HG02763 (cell line): ENCODE data around the gene LPP.

ENCODE experiments used
- ATAC-seq: cut with Tn5 transposase; IDR thresholded peaks from one replicate; pipeline ENCODE4 v1.9.1; 2021; ENCODE audit warnings: mild to moderate bottlenecking, moderate library complexity; ENCODE audit not compliant: unreplicated experiment

LPP gene

GRCh38 chr3:188798556-188799145 lies 644.7 kb downstream of the LPP start:
- no peak for ATAC-seq

DNA sequence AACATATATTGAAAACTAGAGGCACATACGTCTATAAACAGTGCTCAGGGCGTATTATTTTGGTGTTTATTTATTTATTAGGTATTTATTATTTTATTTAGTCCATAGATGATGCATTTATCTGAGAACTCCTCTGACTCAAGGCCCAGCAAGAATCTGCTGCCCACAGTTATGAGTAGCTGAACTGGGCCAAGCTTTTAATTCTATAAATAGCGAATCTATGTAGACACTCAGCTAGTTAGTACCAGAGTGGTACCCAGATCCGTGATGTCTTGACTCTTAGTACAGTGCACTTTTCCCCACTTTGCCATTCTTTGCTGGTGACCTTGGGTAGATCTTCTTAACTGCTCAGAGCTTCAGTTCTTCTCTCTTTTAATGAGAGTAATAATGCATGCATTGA lies 647.4 kb downstream of the LPP start:
- no peak for ATAC-seq

DNA sequence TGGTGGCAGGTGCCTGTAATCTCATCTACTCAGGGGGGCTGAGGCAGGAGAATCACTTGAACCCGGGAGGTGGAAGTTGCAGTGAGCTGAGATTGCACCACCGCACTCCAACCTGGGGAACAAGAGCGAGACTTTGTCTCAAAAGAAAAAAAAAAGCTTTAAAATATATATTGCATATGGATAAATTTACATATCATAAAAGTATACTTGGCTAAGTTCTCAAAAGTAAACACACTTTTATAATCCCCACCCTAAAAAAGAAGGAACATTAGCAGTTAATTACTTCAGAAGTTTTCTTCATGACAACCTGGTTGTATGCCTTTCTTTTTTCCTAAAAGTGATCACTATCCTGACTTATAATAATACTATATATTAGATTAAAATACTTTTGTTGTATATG lies 648.7 kb downstream of the LPP start:
- ATAC-seq, result no peak

- ATAC-seq, result no peak
Observed at GRCh38 chr3:188807006-188807405, 653.0 kb downstream of the LPP start.

GRCh38 chr3:188812198-188812597 lies 658.2 kb downstream of the LPP start:
- no peak for ATAC-seq

DNA sequence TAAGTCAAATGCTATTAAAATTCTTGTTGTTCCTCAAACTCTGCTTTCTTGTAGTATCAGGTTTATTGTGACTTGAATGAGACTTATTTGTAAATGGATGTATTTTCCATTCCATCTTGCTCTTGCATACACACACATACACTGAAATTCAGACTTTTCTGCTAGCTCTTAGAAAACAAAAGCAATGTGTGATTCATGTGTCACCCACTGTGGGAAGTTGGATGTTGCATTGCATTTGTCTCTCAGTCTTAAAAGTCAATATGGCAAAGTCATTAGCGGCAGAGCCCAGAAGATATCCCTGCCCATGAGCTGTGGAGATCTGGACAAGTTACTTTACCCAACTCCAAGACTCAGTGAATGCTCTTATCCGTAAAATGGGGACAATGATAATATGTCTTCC lies 660.6 kb downstream of the LPP start:
- ATAC-seq, result no peak

- ATAC-seq, result no peak
Observed at GRCh38 chr3:188817103-188817934, 663.4 kb downstream of the LPP start.

DNA sequence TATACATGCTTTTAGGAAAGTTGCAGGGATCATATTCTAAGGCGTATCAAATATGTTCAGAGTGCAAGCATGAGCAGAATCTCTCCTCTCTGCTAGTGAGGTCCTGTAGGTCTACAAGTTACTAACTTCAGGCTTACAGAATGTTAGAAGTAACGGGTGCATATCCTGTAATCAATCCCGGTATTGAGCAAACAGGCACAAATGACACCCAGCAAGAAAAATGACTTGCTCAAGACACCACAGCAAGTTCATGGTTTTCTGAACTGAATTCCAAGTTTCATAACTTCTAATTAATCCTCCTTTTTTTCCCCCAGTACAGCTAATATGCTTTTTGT lies 663.9 kb downstream of the LPP start:
- no peak for ATAC-seq

- ATAC-seq, result no peak
Observed at GRCh38 chr3:188818282-188818681, 664.3 kb downstream of the LPP start.

GRCh38 chr3:188819939-188820338 lies 666.0 kb downstream of the LPP start:
- no peak for ATAC-seq

DNA sequence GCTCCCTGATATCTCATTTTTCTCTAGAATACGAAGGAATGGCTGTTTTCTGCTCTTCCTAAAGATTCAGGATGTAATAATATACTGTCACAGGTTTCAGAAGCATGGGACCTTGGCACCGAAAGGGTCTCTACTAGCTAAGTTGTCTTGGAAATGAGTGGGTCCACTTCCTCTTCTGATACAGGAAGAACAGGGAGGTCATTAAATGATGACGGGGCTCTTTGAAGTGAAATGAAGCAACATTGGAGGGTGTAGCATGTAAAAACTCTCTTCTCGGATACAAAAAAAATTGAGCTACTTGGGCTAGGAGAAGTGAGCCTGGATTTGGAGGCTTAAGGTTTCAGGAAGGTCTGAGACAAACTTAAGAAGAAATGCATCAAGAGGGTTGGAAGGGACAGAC lies 668.0 kb downstream of the LPP start:
- ATAC-seq, result no peak

- ATAC-seq, result no peak
Observed at GRCh38 chr3:188822411-188822810, 668.5 kb downstream of the LPP start.

- ATAC-seq, result no peak
Observed at GRCh38 chr3:188824566-188824965, 670.6 kb downstream of the LPP start.

DNA sequence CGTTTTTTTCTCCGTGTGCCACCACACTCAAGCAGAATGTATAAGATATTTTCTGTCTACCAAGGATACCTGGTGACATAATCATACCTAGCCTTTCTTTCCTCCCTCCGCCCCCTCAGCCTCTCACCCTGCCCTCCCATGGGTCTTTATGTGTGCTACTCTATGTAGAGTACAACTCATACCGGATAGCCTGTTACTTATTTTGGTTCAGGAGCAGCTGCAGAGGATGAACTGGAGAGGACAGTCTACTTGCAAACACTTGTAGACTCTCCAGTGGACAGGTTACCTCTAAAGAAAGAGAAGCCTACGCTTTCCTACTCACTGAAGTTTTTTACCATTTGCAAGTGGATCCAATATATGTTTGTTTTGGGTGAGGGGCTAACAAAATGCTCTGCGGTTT lies 671.9 kb downstream of the LPP start:
- no peak for ATAC-seq

DNA sequence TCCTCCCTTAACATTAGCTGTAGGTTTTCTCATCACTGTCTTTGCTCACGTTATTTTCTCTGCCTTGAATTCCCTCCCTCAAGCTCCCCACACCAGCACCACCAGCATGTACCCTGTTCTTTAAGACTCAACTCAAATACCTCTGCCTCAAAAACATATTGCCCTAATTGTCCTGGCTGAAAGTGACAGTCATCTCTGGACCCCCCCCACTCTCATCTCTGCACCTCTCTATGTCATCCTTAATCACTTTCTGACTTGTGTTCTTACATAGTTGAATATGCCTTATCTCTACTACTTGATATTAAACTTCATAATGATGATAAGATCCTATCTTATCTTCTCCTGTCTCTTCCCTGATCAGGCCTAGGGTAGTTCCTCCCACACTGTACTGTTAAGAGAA lies 672.6 kb downstream of the LPP start:
- ATAC-seq, result no peak

- ATAC-seq, result no peak
Observed at GRCh38 chr3:188827103-188827502, 673.1 kb downstream of the LPP start.

GRCh38 chr3:188827576-188827975 lies 673.6 kb downstream of the LPP start:
- ATAC-seq, result no peak

DNA sequence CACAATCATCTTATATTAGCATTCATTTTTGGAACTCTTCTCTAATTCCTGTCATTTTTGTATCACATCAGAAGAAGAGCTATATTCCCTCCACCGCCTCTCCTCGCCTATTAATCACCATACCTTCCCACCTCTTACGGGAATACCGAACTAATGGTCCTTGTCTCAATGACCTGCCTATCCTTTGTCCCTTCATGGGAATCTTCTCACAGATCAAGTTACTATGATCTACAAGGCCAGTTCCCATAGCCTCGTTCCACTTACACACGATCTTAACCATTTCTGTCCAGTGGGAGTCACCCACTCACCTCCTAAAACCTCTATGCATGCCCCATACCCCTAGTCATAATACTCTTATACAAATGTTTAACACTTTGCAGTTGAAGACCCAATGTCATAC lies 675.2 kb downstream of the LPP start:
- ATAC-seq, result no peak

GRCh38 chr3:188829576-188829975 lies 675.6 kb downstream of the LPP start:
- no peak for ATAC-seq

DNA sequence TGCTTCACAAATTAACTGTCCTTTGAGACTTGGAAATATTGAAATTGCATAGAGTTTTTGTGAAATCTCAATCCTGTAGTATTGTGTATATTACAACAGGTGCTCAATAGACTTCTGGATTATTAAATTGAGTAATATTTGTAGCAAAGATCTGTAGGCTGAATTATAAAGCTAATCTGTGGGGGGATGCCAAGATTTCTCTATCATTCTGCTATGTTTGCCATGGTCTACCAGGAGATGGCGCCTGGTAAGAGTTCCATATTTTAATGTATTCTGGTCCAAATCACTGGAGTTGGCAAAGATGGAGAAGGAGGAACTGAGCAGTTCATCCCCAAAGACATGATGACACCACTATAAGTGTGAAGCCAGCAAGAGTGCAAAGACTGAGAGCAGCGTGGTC lies 676.9 kb downstream of the LPP start:
- ATAC-seq, result no peak

DNA sequence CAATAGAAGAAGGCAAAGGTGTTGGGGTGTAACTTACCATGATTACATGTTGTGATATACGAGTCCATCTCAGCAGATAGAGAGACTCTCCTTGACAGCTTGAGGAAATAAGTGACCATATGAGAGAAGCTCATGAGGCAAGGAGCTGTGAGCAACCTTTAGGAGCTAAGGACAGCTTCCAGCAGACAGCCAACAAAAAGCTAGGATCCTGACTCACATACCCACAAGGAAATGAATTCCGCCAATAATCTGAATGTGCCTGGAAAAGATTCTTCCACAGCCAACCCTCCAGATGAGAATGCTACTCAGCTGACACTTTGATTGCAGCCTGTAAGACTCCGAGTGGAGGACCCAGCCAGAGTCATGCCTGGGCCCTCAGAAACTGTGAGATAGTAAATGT lies 678.2 kb downstream of the LPP start:
- ATAC-seq, result no peak

- no peak for ATAC-seq
Observed at GRCh38 chr3:188832961-188833721, 679.2 kb downstream of the LPP start.
